A172 (cell line): ENCODE data around the gene IFNGR2. TPM values are rescaled to one million over a fixed set of nuclear protein-coding genes. Genes with fewer than 3 reads are reported as not detected.
A peak's percentile ranks its signal among the peaks of the same experiment; 100 is the strongest.
"Not testable (repeated sequence)": the region's sequence is repeated elsewhere in the genome, so short reads cannot be mapped to it uniquely, and the experiment has no call there.

Source experiments
- DNase-seq: peaks from one replicate; pipeline ENCODE4 v3.0.0-alpha.2; 2015; ENCODE audit warnings: low spot score
- total RNA-seq: library from RNA; depleted of rRNA; stranded (reverse); fragments of >200 nt; shearing (Covaris generic); gene quantifications from 2 replicates; pipeline ENCODE4 v1.2.3, GENCODE V29; 2014

The IFNGR2 gene
- total RNA-seq, 1 experiment from 2014 or later: 70.9 TPM

DNA sequence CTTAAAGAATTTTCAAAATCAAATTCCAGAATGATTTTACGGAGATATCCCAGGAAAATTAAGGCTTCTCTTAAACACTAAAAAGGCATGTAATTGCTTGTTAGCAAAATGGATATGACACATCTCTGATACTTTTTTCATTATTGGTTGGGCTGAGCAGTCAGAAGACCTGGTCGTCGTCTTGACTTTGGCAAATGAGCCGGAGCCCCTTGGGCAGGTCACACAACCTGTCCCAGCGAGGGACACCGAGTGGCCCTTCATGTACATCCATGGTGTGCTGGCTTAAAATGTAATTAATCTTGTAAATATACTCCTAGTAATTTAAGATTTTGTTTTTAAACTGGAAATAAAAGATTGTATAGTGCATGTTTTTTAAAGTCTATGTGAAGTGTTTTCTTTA lies 33.9 kb downstream of the IFNGR2 start:
- no peak for DNase-seq

DNA sequence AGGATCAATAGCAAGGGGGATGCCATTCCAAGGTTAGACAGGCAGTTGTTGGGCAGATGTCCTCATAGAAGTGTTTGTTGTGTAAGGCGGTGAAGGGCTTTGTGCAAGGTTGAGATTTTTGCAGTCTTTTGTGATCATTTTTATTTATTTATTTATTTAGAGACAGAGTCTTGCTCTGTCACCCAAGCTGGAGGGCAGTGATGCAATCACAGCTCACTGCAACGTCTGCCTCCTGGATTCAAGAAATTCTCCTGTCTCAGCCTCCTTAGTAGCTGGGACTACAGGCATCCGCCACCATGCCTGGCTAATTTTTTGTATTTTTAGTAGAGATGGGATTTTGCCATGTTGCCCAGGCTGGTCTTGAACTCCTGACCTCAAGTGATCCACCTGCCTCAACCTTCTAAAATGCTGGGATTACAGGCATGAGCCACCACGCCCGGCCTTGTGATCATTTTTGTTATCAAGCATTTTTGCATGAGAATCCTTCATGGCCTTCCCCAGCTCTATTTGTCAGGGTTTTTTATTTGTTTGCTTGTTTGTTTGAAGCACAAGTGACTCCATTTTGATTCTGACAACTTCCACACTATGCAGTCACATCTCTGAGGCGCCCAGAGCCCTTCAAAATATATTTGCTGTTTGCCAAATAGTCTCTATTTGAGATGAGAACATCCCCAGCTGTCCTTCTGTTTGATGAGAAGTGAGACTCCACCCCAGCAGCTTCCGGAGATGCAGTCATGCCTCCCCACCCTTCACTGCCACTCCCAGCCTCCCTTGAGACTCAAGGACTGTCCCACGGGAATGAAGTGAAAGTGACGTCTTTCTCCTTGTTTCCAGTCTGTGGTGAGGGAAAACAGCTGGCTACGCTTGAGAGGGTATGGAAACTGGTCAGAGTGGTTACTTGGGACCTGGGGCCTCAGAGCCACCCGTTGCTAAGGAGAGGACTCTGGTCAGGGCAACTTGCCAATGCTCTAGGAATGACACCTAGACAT lies 38.6 kb downstream of the IFNGR2 start:
- DNase-seq: peak; percentile 98

DNA sequence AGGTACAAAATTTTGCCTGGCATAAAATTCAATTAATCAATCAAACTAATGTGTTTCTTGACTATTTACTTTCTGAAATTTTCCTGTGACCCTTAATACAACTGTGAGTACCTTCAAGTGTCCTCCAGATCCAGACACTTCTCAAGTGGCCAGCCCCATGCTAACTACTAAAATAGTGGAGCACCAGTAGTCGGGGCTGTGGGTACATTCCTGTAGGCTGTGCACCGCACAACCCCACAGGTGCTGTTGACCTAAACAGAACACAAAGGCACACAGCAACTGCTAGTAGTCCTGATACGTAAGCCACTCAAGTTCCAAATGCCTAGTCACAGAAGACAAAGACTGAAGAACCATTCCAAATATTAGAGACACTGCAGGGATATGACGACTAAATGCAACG lies 40.0 kb downstream of the IFNGR2 start:
- DNase-seq: no peak

DNA sequence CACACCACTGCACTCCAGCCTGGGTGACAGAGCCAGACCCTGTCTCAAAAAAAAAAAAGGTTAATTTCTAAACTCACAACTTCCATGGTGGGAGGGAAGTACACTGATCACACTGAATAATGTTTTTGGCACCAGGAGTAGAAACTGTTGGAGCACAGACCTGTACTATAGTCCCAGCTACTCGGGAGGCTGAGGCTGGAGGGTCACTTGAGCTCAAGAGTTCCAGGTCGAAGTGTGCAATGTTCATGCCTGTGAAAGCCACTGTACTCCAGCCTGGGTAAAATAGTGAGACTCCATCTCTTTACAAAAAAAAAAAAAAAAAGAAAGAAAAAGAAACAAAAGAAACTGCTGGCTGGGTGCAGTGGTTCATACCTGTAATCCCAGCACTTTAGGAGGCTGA lies 41.3 kb downstream of the IFNGR2 start:
- no peak for DNase-seq

DNA sequence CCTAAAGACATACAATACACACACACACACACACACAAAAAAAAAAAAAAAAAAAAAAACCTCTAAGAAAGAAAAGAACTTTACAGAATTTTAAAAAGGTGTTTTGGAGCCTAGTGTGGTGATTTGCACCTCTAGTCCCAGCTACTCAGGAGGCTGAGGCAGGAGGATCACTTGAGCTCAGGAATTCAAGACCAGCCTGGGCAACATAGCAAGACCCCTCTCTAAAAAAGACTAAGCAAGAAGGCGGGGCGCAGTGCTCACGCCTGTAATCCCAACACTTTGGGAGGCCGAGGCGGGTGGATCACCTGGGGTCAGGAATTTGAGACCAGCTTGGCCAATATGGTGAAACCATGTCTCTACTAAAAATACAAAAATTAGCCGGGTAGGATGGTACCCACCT lies 43.4 kb downstream of the IFNGR2 start:
- not testable (repeated sequence) for DNase-seq

DNA sequence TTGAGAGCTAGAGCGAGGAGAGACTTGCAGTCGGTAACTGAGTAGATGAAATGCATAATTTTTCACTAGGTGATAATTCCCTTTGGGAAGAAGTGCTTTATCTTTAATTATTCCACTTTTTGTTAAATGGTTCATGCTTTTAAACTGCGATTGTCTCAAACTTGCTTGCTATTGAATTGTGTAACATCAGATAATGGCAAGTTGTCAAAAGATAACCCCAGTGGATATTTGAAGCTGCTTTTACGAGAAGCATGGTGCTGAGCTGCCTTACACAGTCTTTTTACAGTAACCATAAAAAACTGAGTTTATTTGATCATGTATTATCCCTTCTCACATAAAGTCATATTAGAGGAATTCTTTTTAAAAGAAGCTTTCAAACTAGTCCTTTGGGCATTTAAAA lies 46.4 kb downstream of the IFNGR2 start:
- no peak for DNase-seq

DNA sequence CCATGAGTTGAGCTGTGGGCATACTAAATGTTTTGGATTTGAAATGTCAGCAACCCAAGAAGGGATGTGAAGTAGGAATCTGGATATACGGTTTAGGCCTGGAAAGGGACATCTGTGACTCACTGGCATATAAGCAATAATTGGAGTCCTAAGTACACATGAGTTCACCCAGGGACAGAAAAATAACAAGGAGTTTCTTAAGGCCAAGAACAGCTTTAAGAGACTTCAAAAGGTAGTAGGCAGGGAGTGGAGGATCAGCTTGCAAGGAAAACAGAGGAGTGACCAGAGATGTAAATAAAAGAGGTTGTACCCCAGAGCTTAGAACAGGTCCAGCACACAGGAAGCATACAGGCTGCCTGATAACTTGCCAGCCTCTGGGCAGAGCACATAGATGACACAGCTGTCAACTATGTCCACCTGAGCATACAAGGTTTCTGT lies 48.4 kb downstream of the IFNGR2 start:
- DNase-seq: peak; percentile 26

DNA sequence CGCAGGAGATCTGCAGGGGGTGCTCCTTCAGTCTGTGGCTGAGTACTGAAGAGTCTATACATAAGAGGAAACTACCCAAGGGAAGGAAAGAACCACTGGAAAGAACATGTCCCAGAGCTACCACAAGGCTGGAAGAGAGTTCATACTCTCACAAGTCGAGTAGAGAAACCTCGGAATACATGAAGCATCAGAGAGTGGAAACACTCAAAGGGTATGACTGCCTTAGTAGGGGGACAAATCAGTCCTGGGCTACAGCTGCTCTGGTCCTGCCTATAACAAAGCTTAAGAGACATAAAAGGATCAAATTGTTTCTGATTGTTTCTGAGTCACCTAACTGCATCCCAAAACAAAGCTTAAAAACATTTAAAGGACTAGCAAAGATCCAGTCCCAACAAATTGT lies 49.1 kb downstream of the IFNGR2 start:
- no peak for DNase-seq

DNA sequence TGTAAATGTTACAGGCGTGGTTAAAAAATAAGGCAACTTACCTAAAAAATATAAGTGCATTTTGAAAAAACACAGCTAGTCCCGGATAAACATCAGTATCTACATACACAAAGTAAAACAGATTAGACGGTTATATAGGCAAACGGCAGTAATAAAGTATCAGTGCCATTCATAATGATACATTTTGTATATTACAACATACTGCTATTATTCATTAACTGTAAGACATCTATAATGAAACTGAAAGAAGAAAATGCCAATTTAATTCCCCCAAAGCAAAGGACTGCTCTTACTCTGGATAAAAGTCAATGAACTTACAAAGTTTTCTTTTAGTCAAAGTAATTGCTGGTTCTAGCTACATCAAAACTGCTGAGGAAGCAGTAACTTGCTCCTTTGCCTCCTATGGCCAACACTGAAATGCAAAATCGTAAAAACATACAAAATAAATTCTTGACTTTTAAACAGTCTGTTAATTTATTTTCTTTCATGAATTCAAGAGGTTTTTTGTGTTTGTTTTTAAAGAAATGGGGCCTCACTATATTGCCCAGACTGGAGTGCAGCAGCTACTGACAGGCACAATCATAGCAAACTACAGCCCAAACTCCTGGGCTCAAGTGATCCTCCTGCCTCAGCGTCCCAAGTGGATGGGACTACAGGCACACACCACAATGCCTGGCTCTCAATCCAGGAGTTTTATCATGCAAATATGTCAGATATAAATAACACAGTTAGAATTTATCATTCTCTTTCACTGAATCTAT lies 52.7 kb downstream of the IFNGR2 start:
- no peak for DNase-seq

DNA sequence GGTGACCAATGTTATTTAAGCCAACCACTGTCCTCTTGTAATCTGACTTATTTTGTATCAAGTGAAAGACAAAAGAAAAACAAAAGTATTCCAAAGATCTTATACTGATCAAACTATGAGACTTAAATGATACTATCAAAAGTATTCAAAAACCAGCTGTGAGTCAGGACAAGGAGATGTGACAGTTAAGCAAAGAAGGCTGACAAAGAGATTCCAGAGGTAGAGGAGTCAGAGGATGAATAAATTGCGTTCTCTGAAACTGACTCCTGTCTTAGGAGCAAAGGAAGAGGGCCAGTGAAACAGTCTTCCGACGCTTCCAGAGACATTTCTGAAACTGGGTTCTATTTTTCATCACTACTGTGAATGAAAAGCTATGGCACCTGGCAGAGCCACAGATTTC lies 55.6 kb downstream of the IFNGR2 start:
- DNase-seq: no peak

DNA sequence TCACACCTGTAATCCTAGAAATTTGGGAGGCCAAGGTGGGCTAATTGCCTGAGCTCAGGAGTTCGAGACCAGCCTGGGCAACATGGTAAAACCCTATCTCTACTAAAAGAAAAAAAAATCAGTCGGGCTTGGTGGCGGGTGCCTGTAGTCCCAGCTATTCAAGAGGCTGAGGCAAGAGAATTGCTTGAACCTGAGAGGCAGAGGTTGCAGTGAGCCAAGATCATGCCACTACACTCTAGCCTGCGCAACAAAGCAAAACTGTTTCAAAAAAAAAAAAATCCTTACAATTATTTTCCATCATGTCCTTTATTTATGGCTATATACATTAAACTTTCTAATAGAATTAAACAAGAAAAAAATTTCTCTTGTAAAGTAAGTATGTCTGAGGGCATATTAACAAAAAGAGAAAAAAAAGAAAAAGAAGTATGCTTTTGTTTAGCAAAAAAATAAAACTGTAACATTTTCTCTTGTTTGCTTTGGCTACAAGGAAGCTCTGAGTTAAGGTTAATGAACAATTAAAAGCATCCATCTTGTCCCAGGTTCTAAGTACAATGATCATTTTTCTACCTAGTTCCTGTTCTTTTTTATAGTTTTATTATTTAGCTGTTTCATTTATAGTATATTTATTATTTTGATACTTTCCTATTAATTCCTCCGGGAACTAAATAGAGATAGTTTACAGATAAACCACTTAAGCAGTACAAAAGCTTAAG lies 58.5 kb downstream of the IFNGR2 start:
- DNase-seq: no peak

DNA sequence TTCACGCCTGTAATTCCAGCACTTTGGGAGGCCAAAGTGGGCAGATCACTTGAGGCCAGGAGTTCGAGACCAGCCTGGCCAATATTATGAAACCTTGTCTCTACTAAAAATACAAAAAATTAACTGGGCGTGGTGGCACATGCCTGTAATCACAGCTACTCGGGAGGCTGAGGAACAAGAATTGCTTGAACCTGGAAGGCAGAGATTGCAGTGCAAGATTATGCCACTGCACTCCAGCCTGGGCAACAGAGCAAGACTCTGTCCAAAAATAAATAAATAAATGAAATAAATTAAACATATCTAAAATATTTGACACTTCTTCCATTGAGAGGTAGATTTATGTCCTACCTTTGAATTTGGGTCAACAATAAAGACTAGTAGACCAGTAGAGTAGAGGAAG lies 66.0 kb downstream of the IFNGR2 start:
- not testable (repeated sequence) for DNase-seq

DNA sequence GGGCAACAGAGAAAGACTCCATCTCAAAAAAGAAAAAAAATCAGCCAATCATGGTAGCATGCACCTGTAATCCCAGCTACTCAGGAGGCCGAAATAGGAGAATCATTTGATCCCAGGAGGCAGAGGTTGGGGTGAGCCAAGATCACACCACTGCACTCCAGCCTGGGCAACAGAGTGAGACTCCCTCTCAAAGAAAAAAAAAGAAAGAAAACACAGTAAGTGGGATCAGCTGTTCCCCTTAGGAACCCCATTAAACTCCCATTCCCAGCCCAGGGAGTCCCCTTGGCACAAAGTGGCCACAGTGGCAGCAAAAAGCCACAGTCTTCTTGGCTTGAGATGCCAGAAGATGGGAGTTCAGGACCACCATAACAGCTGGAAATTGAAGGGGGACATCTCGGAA lies 67.5 kb downstream of the IFNGR2 start:
- no peak for DNase-seq

DNA sequence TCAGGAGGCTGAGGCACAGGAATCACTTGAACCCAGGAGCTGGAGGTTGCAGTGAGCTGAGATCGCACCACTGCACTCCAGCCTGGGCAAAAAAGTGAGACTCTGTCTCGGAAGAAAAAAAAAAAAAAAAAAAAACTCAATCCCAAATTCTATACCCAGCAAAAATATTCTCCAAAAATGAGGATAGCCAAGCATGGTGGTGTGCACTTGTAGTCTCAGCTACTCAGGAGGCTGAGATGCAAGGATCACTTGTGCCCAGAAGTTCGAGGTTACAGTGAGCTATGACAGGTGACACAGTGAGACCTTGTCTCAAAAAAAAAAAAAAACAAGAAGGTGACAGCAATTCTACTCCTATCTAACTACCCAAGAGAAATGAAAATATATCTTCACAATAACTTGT lies 70.1 kb downstream of the IFNGR2 start:
- no peak for DNase-seq

DNA sequence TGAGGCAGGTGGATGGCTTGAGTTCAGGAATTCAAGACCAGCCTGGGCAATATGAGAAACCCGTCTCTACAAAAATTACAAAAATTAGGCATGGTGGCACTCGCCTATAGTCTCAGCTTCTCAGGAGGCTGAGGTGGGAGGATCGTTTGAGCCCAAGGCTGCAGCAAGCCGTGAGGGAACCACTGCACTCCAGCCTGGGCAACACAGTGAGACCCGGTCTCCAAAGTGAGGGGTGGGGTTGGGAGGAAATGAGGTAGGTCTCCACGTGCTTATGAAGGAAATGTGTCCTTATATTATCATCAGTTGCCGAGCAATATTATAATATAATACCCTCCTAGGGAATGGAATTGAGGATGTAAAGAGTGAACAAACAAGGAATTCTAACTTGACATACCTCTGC lies 73.9 kb downstream of the IFNGR2 start:
- no peak for DNase-seq

DNA sequence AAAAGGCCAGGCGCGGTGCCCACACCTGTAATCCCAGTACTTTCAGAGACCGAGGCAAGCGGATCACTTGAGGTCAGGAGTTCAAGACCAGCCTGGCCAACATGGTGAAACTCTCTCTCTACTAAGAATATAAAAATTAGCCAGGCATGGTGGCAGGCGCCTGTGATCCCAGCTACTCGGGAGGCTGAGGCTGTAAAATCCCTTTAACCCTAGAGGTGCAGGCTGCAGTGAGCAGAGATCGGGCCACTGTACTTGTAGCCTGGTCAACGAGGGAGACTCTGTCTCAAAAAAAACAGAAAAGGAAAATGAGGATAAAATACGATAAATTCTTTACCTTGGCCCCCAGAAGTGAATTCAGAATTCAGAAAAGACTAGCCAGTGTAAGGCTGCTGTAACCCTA lies 75.0 kb downstream of the IFNGR2 start:
- no peak for DNase-seq

DNA sequence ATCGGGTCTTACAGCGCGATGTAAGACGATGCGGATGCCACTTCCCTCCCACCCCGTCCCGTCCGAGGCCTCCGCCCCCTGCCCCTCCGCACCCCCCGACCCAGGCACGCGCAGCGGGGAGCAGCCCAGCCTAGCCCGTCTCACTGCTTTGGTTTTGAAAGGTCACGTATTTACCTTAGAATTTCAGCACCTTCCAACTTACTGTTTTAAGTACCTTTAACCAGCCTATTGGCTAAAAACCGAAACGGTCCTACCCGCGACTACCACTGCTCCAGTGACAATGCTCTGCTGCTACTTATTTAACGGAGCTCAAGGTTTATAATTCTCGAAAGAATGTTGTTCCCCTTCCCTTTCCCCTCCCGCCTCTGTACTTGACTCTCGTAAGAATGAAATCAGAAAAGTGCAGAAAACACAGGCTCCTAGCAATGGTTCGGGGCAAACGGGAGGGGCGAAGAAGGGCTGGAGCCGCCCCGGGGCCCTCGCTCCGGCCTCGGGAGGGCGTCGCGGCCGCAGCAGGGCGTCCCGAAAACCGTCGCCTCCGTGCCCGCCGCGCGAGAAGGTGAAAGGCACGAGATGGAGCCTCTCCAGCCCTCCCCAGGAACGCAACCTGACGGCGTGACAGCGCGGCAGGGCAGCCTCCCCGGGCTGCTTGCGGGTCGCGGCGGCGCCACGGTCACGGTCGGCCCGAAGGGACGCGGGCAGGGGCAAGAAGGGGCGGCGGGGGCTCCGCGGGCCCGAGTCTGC lies 75.9 kb downstream of the IFNGR2 start:
- peak; percentile 14 for DNase-seq

DNA sequence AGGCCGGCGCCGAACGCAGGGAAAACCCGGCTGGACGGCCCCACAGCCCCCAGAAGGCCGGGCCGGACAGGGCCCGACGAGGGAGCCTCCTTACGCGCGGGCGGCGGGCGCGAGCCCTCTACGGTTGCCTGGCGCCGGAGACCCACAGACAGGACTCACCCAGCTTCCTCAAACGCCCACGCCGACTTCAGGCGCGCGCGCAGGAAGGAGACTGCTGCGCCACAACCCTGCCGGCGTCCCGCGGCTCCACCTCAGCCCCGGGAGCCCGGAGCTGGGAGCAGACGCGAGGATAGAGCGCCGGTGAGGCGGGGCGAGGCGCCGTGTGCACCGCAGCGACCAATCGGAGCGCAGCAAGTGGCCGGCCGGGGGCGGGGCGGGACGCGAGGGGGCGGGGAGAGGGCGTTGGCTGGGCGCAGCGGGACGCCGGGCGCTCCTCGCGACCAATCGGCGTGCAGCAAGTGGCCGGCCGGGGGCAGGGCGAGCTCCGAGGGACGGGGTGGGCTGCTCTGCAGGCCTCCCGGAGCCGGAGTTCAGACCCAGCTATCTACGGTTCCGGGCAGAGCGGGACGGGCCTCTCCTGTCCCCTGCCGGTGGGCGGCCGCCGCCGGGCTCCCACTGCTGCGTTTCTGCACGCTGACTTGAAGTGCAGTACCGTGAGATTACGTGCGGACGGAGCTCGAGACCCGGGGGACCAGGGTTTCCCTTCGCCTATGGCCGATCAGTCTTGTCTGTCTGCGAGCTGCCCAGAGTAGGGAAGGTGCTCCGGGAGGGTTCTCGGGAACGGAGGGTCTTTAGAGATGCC lies 76.7 kb downstream of the IFNGR2 start, which contains the start of gene TMEM50B:
Gene TMEM50B (minus strand): TSS at position 296 of the 802 bp plus-strand sequence. CDS start 11,089 bp downstream, outside the sequence.
- peak; percentile 87 for DNase-seq

DNA sequence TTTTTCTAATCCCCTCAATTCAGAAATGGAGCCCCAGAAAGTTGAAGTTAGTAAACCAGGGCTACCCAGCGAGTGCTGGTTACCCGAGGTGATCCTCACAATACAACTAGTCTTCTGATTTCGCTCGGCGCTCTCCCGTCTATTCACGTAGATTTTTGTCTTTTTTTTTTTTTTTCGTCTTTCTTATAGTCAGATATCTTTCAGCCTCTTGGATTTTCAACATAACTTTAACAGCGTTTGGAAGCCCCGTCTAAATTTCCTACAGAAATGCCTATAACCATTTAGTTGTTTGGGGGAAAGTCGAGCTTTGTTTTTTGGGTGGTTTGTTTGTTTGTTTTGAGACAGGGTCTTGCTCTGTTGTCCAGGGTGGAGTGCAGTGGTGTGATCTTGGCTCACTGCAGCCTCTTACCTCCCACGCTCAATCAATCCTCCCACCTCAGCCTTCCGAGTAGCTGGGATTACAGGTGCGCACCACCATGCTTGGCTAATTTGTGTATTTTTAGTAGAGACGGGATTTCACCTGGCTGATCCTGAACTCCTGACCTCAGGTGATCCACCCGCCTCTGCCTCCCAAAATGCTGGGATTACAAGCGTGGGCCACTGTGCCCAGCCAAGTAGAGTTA lies 77.4 kb downstream of the IFNGR2 start:
- no peak for DNase-seq
